Measurements from ENCODE around the gene ZNF341. TPM values are rescaled to one million over a fixed set of nuclear protein-coding genes. Genes with fewer than 3 reads are reported as not detected.

Gene ZNF341
- total and polyA plus RNA-seq, 2 experiments from 2014 or later: 4.3 to 6.1 TPM

DNA sequence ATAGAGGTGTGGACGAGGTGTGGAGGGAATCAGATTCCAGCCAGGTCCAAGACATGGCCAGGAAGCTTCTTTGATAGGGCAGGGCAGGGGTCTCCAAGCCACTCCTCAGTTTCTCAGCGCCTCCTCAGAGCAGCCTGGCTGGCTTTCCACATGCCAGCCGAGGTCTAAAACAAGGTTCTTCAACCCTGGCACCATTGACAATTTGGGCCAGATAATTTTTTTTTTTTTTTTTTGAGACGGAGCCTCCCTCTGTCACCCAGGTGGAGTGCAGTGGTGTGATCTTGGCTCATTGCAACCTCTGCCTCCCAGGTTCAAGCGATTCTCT, 58.0 kb downstream of the ZNF341 start:
- H3K36me3 Mint-ChIP-seq (ENCODE audit: low read depth): no peaks in the 10 kb centered on the region
- no peak overlapping the region for H3K4me2 ChIP-seq
- no peaks in the 10 kb centered on the region for H3K27me3 ChIP-seq (ENCODE audit: insufficient read depth)
- H3K4me1 Mint-ChIP-seq: peaks cover 2% of the 10 kb centered on the region; the same call in 1 of the 3 replicates
- H3K27me3 Mint-ChIP-seq (ENCODE audit: insufficient read depth, low read depth, poor library complexity): peaks cover 8% of the 10 kb centered on the region
- no peak overlapping the region for H3K27ac Mint-ChIP-seq
- H3K4me1 ChIP-seq (ENCODE audit: insufficient read depth): no peaks in the 10 kb centered on the region
- H3K79me2 ChIP-seq (replicated peaks; ENCODE audit: insufficient read depth): no peaks in the 10 kb centered on the region
- H3K36me3 ChIP-seq (ENCODE audit: insufficient read depth): no peaks in the 10 kb centered on the region
- H3K4me3 ChIP-seq: no peak overlapping the region
- no peaks in the 10 kb centered on the region for H4K20me1 ChIP-seq (replicated peaks; ENCODE audit: insufficient read depth)
- H2AFZ ChIP-seq: no peak overlapping the region
- H3K4me3 Mint-ChIP-seq: no peak overlapping the region
- TF ChIP-seq CREB1 (CRISPR knock-in tag; IDR thresholded peaks at IDR 0.05; ENCODE audit: low read depth): no peak
- TF ChIP-seq ZNF114 (CRISPR knock-in tag; IDR thresholded peaks at IDR 0.05): no peak
- no peak for TF ChIP-seq STAT1 (IDR thresholded peaks at IDR 0.05; ENCODE audit: unreplicated experiment)
- no peak for TF ChIP-seq EZH2 (IDR thresholded peaks at IDR 0.05; ENCODE audit: low read depth, unreplicated experiment)
- TF ChIP-seq JUNB (IDR thresholded peaks at IDR 0.05; ENCODE audit: unreplicated experiment): no peak
- TF ChIP-seq, protein P1, sequence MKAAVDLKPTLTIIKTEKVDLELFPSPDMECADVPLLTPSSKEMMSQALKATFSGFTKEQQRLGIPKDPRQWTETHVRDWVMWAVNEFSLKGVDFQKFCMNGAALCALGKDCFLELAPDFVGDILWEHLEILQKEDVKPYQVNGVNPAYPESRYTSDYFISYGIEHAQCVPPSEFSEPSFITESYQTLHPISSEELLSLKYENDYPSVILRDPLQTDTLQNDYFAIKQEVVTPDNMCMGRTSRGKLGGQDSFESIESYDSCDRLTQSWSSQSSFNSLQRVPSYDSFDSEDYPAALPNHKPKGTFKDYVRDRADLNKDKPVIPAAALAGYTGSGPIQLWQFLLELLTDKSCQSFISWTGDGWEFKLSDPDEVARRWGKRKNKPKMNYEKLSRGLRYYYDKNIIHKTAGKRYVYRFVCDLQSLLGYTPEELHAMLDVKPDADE (IDR thresholded peaks at IDR 0.05): no peak
- TF ChIP-seq ZNF331 (CRISPR knock-in tag; IDR thresholded peaks at IDR 0.05; ENCODE audit: low read depth): no peak
- TF ChIP-seq NANOG (IDR thresholded peaks at IDR 0.05; ENCODE audit: borderline replicate concordance): no peak
- no peak for TF ChIP-seq EZH2phosphoT487 (IDR thresholded peaks at IDR 0.05; ENCODE audit: unreplicated experiment)
- TF ChIP-seq, protein P2, sequence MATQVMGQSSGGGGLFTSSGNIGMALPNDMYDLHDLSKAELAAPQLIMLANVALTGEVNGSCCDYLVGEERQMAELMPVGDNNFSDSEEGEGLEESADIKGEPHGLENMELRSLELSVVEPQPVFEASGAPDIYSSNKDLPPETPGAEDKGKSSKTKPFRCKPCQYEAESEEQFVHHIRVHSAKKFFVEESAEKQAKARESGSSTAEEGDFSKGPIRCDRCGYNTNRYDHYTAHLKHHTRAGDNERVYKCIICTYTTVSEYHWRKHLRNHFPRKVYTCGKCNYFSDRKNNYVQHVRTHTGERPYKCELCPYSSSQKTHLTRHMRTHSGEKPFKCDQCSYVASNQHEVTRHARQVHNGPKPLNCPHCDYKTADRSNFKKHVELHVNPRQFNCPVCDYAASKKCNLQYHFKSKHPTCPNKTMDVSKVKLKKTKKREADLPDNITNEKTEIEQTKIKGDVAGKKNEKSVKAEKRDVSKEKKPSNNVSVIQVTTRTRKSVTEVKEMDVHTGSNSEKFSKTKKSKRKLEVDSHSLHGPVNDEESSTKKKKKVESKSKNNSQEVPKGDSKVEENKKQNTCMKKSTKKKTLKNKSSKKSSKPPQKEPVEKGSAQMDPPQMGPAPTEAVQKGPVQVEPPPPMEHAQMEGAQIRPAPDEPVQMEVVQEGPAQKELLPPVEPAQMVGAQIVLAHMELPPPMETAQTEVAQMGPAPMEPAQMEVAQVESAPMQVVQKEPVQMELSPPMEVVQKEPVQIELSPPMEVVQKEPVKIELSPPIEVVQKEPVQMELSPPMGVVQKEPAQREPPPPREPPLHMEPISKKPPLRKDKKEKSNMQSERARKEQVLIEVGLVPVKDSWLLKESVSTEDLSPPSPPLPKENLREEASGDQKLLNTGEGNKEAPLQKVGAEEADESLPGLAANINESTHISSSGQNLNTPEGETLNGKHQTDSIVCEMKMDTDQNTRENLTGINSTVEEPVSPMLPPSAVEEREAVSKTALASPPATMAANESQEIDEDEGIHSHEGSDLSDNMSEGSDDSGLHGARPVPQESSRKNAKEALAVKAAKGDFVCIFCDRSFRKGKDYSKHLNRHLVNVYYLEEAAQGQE (IDR thresholded peaks at IDR 0.05; ENCODE audit: unreplicated experiment): no peak
- TF ChIP-seq, protein P3, sequence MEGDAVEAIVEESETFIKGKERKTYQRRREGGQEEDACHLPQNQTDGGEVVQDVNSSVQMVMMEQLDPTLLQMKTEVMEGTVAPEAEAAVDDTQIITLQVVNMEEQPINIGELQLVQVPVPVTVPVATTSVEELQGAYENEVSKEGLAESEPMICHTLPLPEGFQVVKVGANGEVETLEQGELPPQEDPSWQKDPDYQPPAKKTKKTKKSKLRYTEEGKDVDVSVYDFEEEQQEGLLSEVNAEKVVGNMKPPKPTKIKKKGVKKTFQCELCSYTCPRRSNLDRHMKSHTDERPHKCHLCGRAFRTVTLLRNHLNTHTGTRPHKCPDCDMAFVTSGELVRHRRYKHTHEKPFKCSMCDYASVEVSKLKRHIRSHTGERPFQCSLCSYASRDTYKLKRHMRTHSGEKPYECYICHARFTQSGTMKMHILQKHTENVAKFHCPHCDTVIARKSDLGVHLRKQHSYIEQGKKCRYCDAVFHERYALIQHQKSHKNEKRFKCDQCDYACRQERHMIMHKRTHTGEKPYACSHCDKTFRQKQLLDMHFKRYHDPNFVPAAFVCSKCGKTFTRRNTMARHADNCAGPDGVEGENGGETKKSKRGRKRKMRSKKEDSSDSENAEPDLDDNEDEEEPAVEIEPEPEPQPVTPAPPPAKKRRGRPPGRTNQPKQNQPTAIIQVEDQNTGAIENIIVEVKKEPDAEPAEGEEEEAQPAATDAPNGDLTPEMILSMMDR (conservative IDR thresholded peaks at IDR 0.05; ENCODE audit: low read depth in 2 of 2): no peak
- no peak for TF ChIP-seq POLR2AphosphoS5 (IDR thresholded peaks at IDR 0.05; ENCODE audit: low read depth)
- TF ChIP-seq, protein P4, sequence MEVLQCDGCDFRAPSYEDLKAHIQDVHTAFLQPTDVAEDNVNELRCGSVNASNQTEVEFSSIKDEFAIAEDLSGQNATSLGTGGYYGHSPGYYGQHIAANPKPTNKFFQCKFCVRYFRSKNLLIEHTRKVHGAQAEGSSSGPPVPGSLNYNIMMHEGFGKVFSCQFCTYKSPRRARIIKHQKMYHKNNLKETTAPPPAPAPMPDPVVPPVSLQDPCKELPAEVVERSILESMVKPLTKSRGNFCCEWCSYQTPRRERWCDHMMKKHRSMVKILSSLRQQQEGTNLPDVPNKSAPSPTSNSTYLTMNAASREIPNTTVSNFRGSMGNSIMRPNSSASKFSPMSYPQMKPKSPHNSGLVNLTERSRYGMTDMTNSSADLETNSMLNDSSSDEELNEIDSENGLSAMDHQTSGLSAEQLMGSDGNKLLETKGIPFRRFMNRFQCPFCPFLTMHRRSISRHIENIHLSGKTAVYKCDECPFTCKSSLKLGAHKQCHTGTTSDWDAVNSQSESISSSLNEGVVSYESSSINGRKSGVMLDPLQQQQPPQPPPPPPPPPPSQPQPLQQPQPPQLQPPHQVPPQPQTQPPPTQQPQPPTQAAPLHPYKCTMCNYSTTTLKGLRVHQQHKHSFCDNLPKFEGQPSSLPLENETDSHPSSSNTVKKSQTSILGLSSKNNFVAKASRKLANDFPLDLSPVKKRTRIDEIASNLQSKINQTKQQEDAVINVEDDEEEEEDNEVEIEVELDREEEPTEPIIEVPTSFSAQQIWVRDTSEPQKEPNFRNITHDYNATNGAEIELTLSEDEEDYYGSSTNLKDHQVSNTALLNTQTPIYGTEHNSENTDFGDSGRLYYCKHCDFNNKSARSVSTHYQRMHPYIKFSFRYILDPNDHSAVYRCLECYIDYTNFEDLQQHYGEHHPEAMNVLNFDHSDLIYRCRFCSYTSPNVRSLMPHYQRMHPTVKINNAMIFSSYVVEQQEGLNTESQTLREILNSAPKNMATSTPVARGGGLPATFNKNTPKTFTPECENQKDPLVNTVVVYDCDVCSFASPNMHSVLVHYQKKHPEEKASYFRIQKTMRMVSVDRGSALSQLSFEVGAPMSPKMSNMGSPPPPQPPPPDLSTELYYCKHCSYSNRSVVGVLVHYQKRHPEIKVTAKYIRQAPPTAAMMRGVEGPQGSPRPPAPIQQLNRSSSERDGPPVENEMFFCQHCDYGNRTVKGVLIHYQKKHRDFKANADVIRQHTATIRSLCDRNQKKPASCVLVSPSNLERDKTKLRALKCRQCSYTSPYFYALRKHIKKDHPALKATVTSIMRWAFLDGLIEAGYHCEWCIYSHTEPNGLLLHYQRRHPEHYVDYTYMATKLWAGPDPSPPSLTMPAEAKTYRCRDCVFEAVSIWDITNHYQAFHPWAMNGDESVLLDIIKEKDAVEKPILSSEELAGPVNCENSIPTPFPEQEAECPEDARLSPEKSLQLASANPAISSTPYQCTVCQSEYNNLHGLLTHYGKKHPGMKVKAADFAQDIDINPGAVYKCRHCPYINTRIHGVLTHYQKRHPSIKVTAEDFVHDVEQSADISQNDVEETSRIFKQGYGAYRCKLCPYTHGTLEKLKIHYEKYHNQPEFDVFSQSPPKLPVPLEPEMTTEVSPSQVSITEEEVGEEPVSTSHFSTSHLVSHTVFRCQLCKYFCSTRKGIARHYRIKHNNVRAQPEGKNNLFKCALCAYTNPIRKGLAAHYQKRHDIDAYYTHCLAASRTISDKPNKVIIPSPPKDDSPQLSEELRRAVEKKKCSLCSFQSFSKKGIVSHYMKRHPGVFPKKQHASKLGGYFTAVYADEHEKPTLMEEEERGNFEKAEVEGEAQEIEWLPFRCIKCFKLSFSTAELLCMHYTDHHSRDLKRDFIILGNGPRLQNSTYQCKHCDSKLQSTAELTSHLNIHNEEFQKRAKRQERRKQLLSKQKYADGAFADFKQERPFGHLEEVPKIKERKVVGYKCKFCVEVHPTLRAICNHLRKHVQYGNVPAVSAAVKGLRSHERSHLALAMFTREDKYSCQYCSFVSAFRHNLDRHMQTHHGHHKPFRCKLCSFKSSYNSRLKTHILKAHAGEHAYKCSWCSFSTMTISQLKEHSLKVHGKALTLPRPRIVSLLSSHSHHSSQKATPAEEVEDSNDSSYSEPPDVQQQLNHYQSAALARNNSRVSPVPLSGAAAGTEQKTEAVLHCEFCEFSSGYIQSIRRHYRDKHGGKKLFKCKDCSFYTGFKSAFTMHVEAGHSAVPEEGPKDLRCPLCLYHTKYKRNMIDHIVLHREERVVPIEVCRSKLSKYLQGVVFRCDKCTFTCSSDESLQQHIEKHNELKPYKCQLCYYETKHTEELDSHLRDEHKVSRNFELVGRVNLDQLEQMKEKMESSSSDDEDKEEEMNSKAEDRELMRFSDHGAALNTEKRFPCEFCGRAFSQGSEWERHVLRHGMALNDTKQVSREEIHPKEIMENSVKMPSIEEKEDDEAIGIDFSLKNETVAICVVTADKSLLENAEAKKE (CRISPR knock-in tag; IDR thresholded peaks at IDR 0.05): no peak
- H3K9me2 ChIP-seq (ENCODE audit: insufficient read depth): no peaks in the 10 kb centered on the region
- H3K27ac ChIP-seq (ENCODE audit: low read depth): no peak overlapping the region
- ATAC-seq (no peak), DNase-seq (ENCODE audit: low spot score) (no peak)
- H3F3A ChIP-seq (replicated peaks; ENCODE audit: low read depth): no peaks in the 10 kb centered on the region
- H3K9me3 Mint-ChIP-seq: no peaks in the 10 kb centered on the region; the same call in 2 of the 3 replicates

All from GM23338 (cell line).